HG02763 (cell line): ENCODE measurements around the gene MAGEE2.
A peak's percentile ranks its signal among the peaks of the same experiment; 100 is the strongest.
"Not testable (repeated sequence)": the region's sequence is repeated elsewhere in the genome, so short reads cannot be mapped to it uniquely, and the experiment has no call there.

ENCODE experiments used
- ATAC-seq: cut with Tn5 transposase; IDR thresholded peaks from one replicate; pipeline ENCODE4 v1.9.1; 2021; ENCODE audit warnings: mild to moderate bottlenecking, moderate library complexity; ENCODE audit not compliant: unreplicated experiment

The MAGEE2 gene

GRCh38 chrX:75784680-75785491 is at the start of gene MAGEE2:
Gene MAGEE2, minus strand, starts transcription at chrX:75785254. Its CDS starts 203 bp downstream, at chrX:75785051.
- no peak for ATAC-seq

- ATAC-seq = no peak
Observed at GRCh38 chrX:75786290-75786689, 1.2 kb upstream of the MAGEE2 start.

GRCh38 chrX:75781611-75782010 is 3.4 kb downstream of the MAGEE2 start:
- ATAC-seq = no peak

GRCh38 chrX:75768063-75768462 is 17.0 kb downstream of the MAGEE2 start:
- not testable (repeated sequence) for ATAC-seq

GRCh38 chrX:75748431-75748830 is 36.6 kb downstream of the MAGEE2 start:
- no peak for ATAC-seq

GRCh38 chrX:75746891-75747639 is 38.0 kb downstream of the MAGEE2 start:
- ATAC-seq = peak; percentile 68
